ENCODE results near the gene DLX3. TPM values are rescaled to one million over a fixed set of nuclear protein-coding genes. Genes with fewer than 3 reads are reported as not detected.

The DLX3 gene
- total RNA-seq, 1 experiment from 2014 or later: 1.2 TPM

GRCh38 chr17:49964769-49965523 is 30.1 kb downstream of the DLX3 start:
- no CpG with 5 or more reads among the region's 52 CpGs for WGBS (ENCODE audit: extremely low coverage, insufficient read length, low lambda C conversion rate)
- Histone ChIP-seq H4K91ac (ENCODE audit: insufficient read length, low read depth, low read length) (no peak overlapping the region), H3K79me2 (ENCODE audit: insufficient read depth, low read length) (no peaks in the 10 kb centered on the region), H2AFZ (ENCODE audit: low read length) (no peak overlapping the region), H4K20me1 (ENCODE audit: control insufficient read depth, insufficient read depth, insufficient read length) (no peaks in the 10 kb centered on the region), H2BK20ac (ENCODE audit: low read depth, low read length, poor library complexity, severe bottlenecking) (no peak overlapping the region), H2BK5ac (ENCODE audit: insufficient read length, low read length) (no peak overlapping the region), H3K18ac (ENCODE audit: insufficient read length, low read depth, low read length) (no peak overlapping the region), H3K23me2 (ENCODE audit: insufficient read length, low read depth, low read length, poor library complexity, severe bottlenecking) (peaks cover 15% of the 10 kb centered on the region), H3K4me2 (ENCODE audit: insufficient read depth, insufficient read length, low read length) (peak overlapping the region; percentile 37), H3K4ac (ENCODE audit: low read depth, low read length) (no peak overlapping the region), H3K27me3 (ENCODE audit: insufficient read depth, low read length) (peaks cover 74% of the 10 kb centered on the region), H3K4me1 (ENCODE audit: insufficient read depth, low read length) (no peaks in the 10 kb centered on the region), H4K5ac (ENCODE audit: insufficient read length, low read depth, low read length) (no peak overlapping the region), H2BK120ac (ENCODE audit: low read depth, low read length, poor library complexity, severe bottlenecking) (no peak overlapping the region), H3K23ac (ENCODE audit: insufficient read length, low read depth, low read length) (no peak overlapping the region), H3T11ph (ENCODE audit: low read length) (no peak overlapping the region), H3K79me1 (ENCODE audit: insufficient read depth, low read depth, low read length, poor library complexity, severe bottlenecking) (no peaks in the 10 kb centered on the region), H2BK15ac (ENCODE audit: low read depth, low read length) (no peak overlapping the region), H3K27ac (ENCODE audit: insufficient read length, low read depth, low read length) (no peak overlapping the region), H3K14ac (ENCODE audit: insufficient read depth, low read length) (no peak overlapping the region; the same call in 1 of the 2 replicates), H4K8ac (replicated peaks; ENCODE audit: insufficient read length, low read depth, low read length) (no peak overlapping the region), H2AK5ac (ENCODE audit: insufficient read length, low read length) (no peak overlapping the region), H3K9me3 (ENCODE audit: control insufficient read depth, low read depth, low read length) (no peaks in the 10 kb centered on the region), H3K56ac (ENCODE audit: insufficient read length, low read depth, low read length) (no peak overlapping the region), H2BK12ac (ENCODE audit: insufficient read length, low read depth, low read length) (no peak overlapping the region), H3K9ac (ENCODE audit: extremely low read depth, insufficient read length, low read length) (no peak overlapping the region)
- peaks cover 34 to 44% of the 10 kb centered on the region in 2 experiments for H3K4me1 Mint-ChIP-seq
- DNase-seq: peak; percentile 88
- H3K4me3 Mint-ChIP-seq: peak overlapping the region; percentile 27 to 75
- H3K36me3 Mint-ChIP-seq (ENCODE audit: insufficient read depth in 1 of 3, low read depth in 3 of 3): no peaks in the 10 kb centered on the region; a peak in 2 of 7 replicates
- H3K27me3 Mint-ChIP-seq (ENCODE audit: low read depth): peaks cover 98% of the 10 kb centered on the region
- H3K27ac Mint-ChIP-seq: no peak overlapping the region
- peaks cover 0 to 12% of the 10 kb centered on the region in 2 experiments; a peak in 3 of 5 replicates for H3K9me3 Mint-ChIP-seq
- no peak for TF ChIP-seq CTCF (conservative IDR thresholded peaks at IDR 0.05)
